ENCODE measurements around the gene PLCB3. TPM values are rescaled to one million over a fixed set of nuclear protein-coding genes. Genes with fewer than 3 reads are reported as not detected.

PLCB3 gene
- total RNA-seq, 4 donors from 2014 or later = 16.2 to 33.2 (median 25.1) TPM

GRCh38 chr11:64285885-64286800 lies 34.8 kb downstream of the PLCB3 start:
- peaks cover 17% of the 10 kb centered on the region for H3K27me3 ChIP-seq
- peaks cover 0 to 57% (median 25%) of the 10 kb centered on the region in 3 donors for H3K4me1 ChIP-seq
- H3K36me3 ChIP-seq = peaks cover 0 to 41% of the 10 kb centered on the region in 2 donors
- ATAC-seq = no peak
- WGBS, 2 donors (ENCODE audit: low coverage in 1 of 2) = 67 to 87% methylated on average over 3 to 13 of the region's 40 CpGs
- H3K27ac ChIP-seq = peak overlapping the region; percentile 87 to 97 (median 94)
- TF ChIP-seq EP300 (IDR thresholded peaks at IDR 0.05) (no peak), CTCF (IDR thresholded peaks at IDR 0.05) (no peak), POLR2A (IDR thresholded peaks at IDR 0.05) (no peak), POLR2AphosphoS5 (IDR thresholded peaks at IDR 0.05) (no peak)
- H3K9me3 ChIP-seq = no peaks in the 10 kb centered on the region
- H3K4me3 ChIP-seq = peak overlapping the region; percentile 72

GRCh38 chr11:64286801-64287159 lies 35.5 kb downstream of the PLCB3 start:
- Histone ChIP-seq H3K27me3 (peaks cover 23% of the 10 kb centered on the region), H3K9me3 (no peaks in the 10 kb centered on the region), H3K4me3 (no peak overlapping the region), H3K27ac (no peak overlapping the region), H3K4me1 (peaks cover 0 to 57% (median 30%) of the 10 kb centered on the region in 3 donors), H3K36me3 (peaks cover 0 to 35% of the 10 kb centered on the region in 2 donors)
- ATAC-seq = no peak
- 81% methylated on average over 3 of the region's 9 CpGs; no CpG with 5 or more reads in 1 of the 2 donors for WGBS, 2 donors (ENCODE audit: low coverage in 1 of 2)
- no peak for TF ChIP-seq CTCF (IDR thresholded peaks at IDR 0.05)
- no peak for TF ChIP-seq POLR2A (IDR thresholded peaks at IDR 0.05)
- TF ChIP-seq POLR2AphosphoS5 (IDR thresholded peaks at IDR 0.05) = no peak
- TF ChIP-seq EP300 (IDR thresholded peaks at IDR 0.05) = no peak

GRCh38 chr11:64287676-64288352 lies 36.5 kb downstream of the PLCB3 start:
- H3K4me1 ChIP-seq = peaks cover 0 to 57% (median 38%) of the 10 kb centered on the region in 3 donors
- H3K4me3 ChIP-seq = no peak overlapping the region
- H3K27ac ChIP-seq = no peak overlapping the region
- H3K9me3 ChIP-seq = no peaks in the 10 kb centered on the region
- H3K36me3 ChIP-seq = peaks cover 0 to 25% of the 10 kb centered on the region in 2 donors
- 100% methylated on average over 2 to 5 of the region's 33 CpGs for WGBS, 2 donors (ENCODE audit: low coverage in 1 of 2)
- peaks cover 34% of the 10 kb centered on the region for H3K27me3 ChIP-seq
- TF ChIP-seq CTCF (IDR thresholded peaks at IDR 0.05) (no peak), POLR2AphosphoS5 (IDR thresholded peaks at IDR 0.05) (no peak), EP300 (IDR thresholded peaks at IDR 0.05) (no peak), POLR2A (IDR thresholded peaks at IDR 0.05) (no peak)
- ATAC-seq = no peak

GRCh38 chr11:64288353-64288750 lies 37.0 kb downstream of the PLCB3 start:
- no peaks in the 10 kb centered on the region for H3K9me3 ChIP-seq
- no peak for ATAC-seq
- TF ChIP-seq POLR2A (IDR thresholded peaks at IDR 0.05) (no peak), POLR2AphosphoS5 (IDR thresholded peaks at IDR 0.05) (no peak), EP300 (IDR thresholded peaks at IDR 0.05) (no peak), CTCF (IDR thresholded peaks at IDR 0.05) (no peak)
- H3K27ac ChIP-seq = no peak overlapping the region
- 100% methylated on average over 1 of the region's 9 CpGs for WGBS, 2 donors (ENCODE audit: low coverage in 1 of 2)
- H3K4me3 ChIP-seq = no peak overlapping the region
- peaks cover 0 to 25% of the 10 kb centered on the region in 2 donors for H3K36me3 ChIP-seq
- H3K27me3 ChIP-seq = peaks cover 39% of the 10 kb centered on the region
- H3K4me1 ChIP-seq = peaks cover 0 to 52% (median 34%) of the 10 kb centered on the region in 3 donors
